SK-N-DZ (cell line): ENCODE data around the gene LCN1.
"Not testable (repeated sequence)": the region's sequence is repeated elsewhere in the genome, so short reads cannot be mapped to it uniquely, and the experiment has no call there.

Experiments
- DNase-seq: peaks from one replicate; pipeline ENCODE4 v3.0.0-alpha.2; 2015; ENCODE audit warnings: low spot score

LCN1 gene

GRCh38 chr9:135504262-135505243 is 16.7 kb upstream of the LCN1 start:
- DNase-seq = peak; percentile 54

- no peak for DNase-seq
Observed at GRCh38 chr9:135505406-135506187, 15.6 kb upstream of the LCN1 start.

GRCh38 chr9:135506327-135507103 is 14.7 kb upstream of the LCN1 start:
- peak; percentile 28 for DNase-seq

- DNase-seq = no peak
Observed at GRCh38 chr9:135507104-135508035, 13.9 kb upstream of the LCN1 start.

GRCh38 chr9:135508211-135508820 is 12.9 kb upstream of the LCN1 start:
- DNase-seq = no peak

GRCh38 chr9:135509458-135509857 is 11.8 kb upstream of the LCN1 start:
- no peak for DNase-seq

- no peak for DNase-seq
Observed at GRCh38 chr9:135512241-135512603, 9.0 kb upstream of the LCN1 start.

- DNase-seq = no peak
Observed at GRCh38 chr9:135512904-135513303, 8.3 kb upstream of the LCN1 start.

- no peak for DNase-seq
Observed at GRCh38 chr9:135513351-135513846, 7.8 kb upstream of the LCN1 start.

- DNase-seq = not testable (repeated sequence)
Observed at GRCh38 chr9:135513906-135514305, 7.3 kb upstream of the LCN1 start.

GRCh38 chr9:135514342-135515082 is 6.7 kb upstream of the LCN1 start:
- DNase-seq = no peak

GRCh38 chr9:135515083-135515951 is 5.9 kb upstream of the LCN1 start:
- no peak for DNase-seq

- DNase-seq = no peak
Observed at GRCh38 chr9:135516132-135516860, 4.9 kb upstream of the LCN1 start.

GRCh38 chr9:135517407-135517822 is 3.8 kb upstream of the LCN1 start:
- no peak for DNase-seq

- no peak for DNase-seq
Observed at GRCh38 chr9:135519179-135519971, 1.9 kb upstream of the LCN1 start.

- no peak for DNase-seq
Observed at GRCh38 chr9:135521608-135522095, 412 bp downstream of the LCN1 start.
